ENCODE results near the gene SERBP1.

GRCh38 chr1:67436511-67437055, 6.4 kb upstream of the SERBP1 start:
- TF ChIP-seq POLR2A (IDR thresholded peaks at IDR 0.05) (no peak), CTCF (IDR thresholded peaks at IDR 0.05) (no peak), POLR2AphosphoS5 (IDR thresholded peaks at IDR 0.05; ENCODE audit: insufficient read depth in 1 of 2, low read depth in 1 of 2) (no peak)

Measured in vagina (tissue), 2 donors.